DND-41 (cell line): Measurements from ENCODE around the gene GSN.

Experiments used
- ATAC-seq: fragments of 200-7000 bp; cut with Tn5 transposase; 3 replicates; pipeline ENCODE4 v1.9.1; 2021; ENCODE audit warnings: low read depth; ENCODE audit not compliant: insufficient read depth
- DNase-seq: peaks from one replicate; pipeline ENCODE4 v3.0.0-alpha.2; 2020
- H2AFZ ChIP-seq: 2 replicates; pipeline ENCODE4 v1.6.0; 2012; ENCODE audit warnings: low read depth, low read length
- H3K27ac ChIP-seq: 2 replicates; pipeline ENCODE4 v1.5.1; 2012; ENCODE audit warnings: low read length, inconsistent platforms
- H3K27me3 ChIP-seq: fragments of 200-600 bp; sonication (generic); 2 replicates; pipeline ENCODE4 v1.6.0; 2012; ENCODE audit warnings: low read length, mild to moderate bottlenecking, inconsistent platforms; ENCODE audit not compliant: insufficient read depth, poor library complexity
- H3K36me3 ChIP-seq: 2 replicates; pipeline ENCODE4 v1.5.1; 2012; ENCODE audit warnings: low read length, inconsistent platforms; ENCODE audit not compliant: insufficient read depth
- H3K4me1 ChIP-seq: 2 replicates; pipeline ENCODE4 v1.5.1; 2012; ENCODE audit warnings: mild to moderate bottlenecking, low read length; ENCODE audit not compliant: insufficient read depth
- H3K4me2 ChIP-seq: 2 replicates; pipeline ENCODE4 v1.6.0; 2012; ENCODE audit warnings: mild to moderate bottlenecking, moderate library complexity, low read length, inconsistent platforms; ENCODE audit not compliant: insufficient read depth
- H3K4me3 ChIP-seq, 2 experiments: fragments of 200-600 bp in 1 of 2; shearing (Covaris generic) in 1 of 2; 2 replicates each; pipeline ENCODE4 v1.5.1; 2012 to 2016; ENCODE audit warnings: inconsistent platforms in 2 of 2, low read length in 2 of 2, mild to moderate bottlenecking in 2 of 2, low read depth in 1 of 2, moderate library complexity in 1 of 2
- H3K79me2 ChIP-seq: 2 replicates; pipeline ENCODE4 v1.6.0; 2012; ENCODE audit warnings: low read length, inconsistent platforms; ENCODE audit not compliant: insufficient read depth
- H3K9ac ChIP-seq: 2 replicates; pipeline ENCODE4 v1.6.0; 2012; ENCODE audit warnings: low read depth, mild to moderate bottlenecking, inconsistent platforms, low read length, moderate library complexity
- H3K9me3 ChIP-seq: 2 replicates; pipeline ENCODE4 v1.5.1; 2012; ENCODE audit warnings: low read length, moderate library complexity, mild to moderate bottlenecking, inconsistent platforms; ENCODE audit not compliant: insufficient read depth, severe bottlenecking
- H4K20me1 ChIP-seq: 2 replicates; pipeline ENCODE4 v1.6.0; 2012; ENCODE audit warnings: low read length; ENCODE audit not compliant: insufficient read depth
- CTCF ChIP-seq: IDR thresholded peaks from 2 replicates; pipeline ENCODE4 v1.5.1; 2012; ENCODE audit warnings: borderline replicate concordance, low read length, moderate library complexity, mild to moderate bottlenecking; ENCODE audit not compliant: poor library complexity, severe bottlenecking; ENCODE audit errors: extremely low read depth
- EZH2 ChIP-seq: IDR thresholded peaks from 3 replicates; pipeline ENCODE4 v1.6.1; 2012; ENCODE audit warnings: borderline replicate concordance, low read depth, mild to moderate bottlenecking, moderate library complexity, low read length, inconsistent platforms; ENCODE audit not compliant: severe bottlenecking

GSN gene

GRCh38 chr9:121354762-121355161 lies 86.8 kb downstream of the GSN start:
- no peaks in the 10 kb centered on the region for H3K4me1 ChIP-seq
- H3K27me3 ChIP-seq, result peaks cover 25% of the 10 kb centered on the region
- H3K4me3 ChIP-seq, result no peak overlapping the region
- no peaks in the 10 kb centered on the region for H3K9me3 ChIP-seq
- H3K9ac ChIP-seq, result no peak overlapping the region
- H3K79me2 ChIP-seq, result no peaks in the 10 kb centered on the region
- no peak overlapping the region for H3K4me2 ChIP-seq
- no peak for DNase-seq
- H3K36me3 ChIP-seq, result no peaks in the 10 kb centered on the region
- no peak for ATAC-seq
- H3K27ac ChIP-seq, result no peak overlapping the region
- TF ChIP-seq CTCF (no peak), EZH2 (no peak)
- H2AFZ ChIP-seq, result no peak overlapping the region
- no peaks in the 10 kb centered on the region for H4K20me1 ChIP-seq

- no peak for TF ChIP-seq CTCF
- TF ChIP-seq EZH2, result no peak
- Histone ChIP-seq H3K36me3 (no peaks in the 10 kb centered on the region), H3K4me1 (no peaks in the 10 kb centered on the region), H2AFZ (no peak overlapping the region), H3K9me3 (no peaks in the 10 kb centered on the region), H3K27me3 (peaks cover 22% of the 10 kb centered on the region), H4K20me1 (no peaks in the 10 kb centered on the region), H3K4me3 (no peak overlapping the region), H3K79me2 (no peaks in the 10 kb centered on the region), H3K27ac (no peak overlapping the region), H3K9ac (no peak overlapping the region), H3K4me2 (no peak overlapping the region)
- DNase-seq (no peak), ATAC-seq (no peak)
Measured at GRCh38 chr9:121357011-121357410, 89.0 kb downstream of the GSN start.

GRCh38 chr9:121358751-121359150 lies 90.8 kb downstream of the GSN start:
- no peaks in the 10 kb centered on the region for H4K20me1 ChIP-seq
- no peaks in the 10 kb centered on the region for H3K79me2 ChIP-seq
- no peaks in the 10 kb centered on the region for H3K4me1 ChIP-seq
- H3K36me3 ChIP-seq, result no peaks in the 10 kb centered on the region
- ATAC-seq (no peak), DNase-seq (no peak)
- H3K27ac ChIP-seq, result no peak overlapping the region
- H2AFZ ChIP-seq, result no peak overlapping the region
- peaks cover 25% of the 10 kb centered on the region for H3K27me3 ChIP-seq
- H3K9me3 ChIP-seq, result no peaks in the 10 kb centered on the region
- TF ChIP-seq CTCF (no peak), EZH2 (no peak)
- no peak overlapping the region for H3K9ac ChIP-seq
- H3K4me2 ChIP-seq, result no peak overlapping the region
- H3K4me3 ChIP-seq, result no peak overlapping the region
